HG03432 (cell line): ENCODE results near the gene GLRX5.

Source experiments
- ATAC-seq: cut with Tn5 transposase; IDR thresholded peaks from one replicate; pipeline ENCODE4 v1.9.1; 2021; ENCODE audit warnings: mild to moderate bottlenecking, moderate library complexity; ENCODE audit not compliant: unreplicated experiment

GLRX5 gene

GRCh38 chr14:95531969-95532368 lies 2.9 kb upstream of the GLRX5 start:
- no peak for ATAC-seq

GRCh38 chr14:95533391-95533821 lies 1.4 kb upstream of the GLRX5 start:
- no peak for ATAC-seq

- no peak for ATAC-seq
Measured at GRCh38 chr14:95533822-95534221, 1.0 kb upstream of the GLRX5 start.

- peak; percentile 4 for ATAC-seq
Measured at GRCh38 chr14:95535226-95536021, 574 bp downstream of the GLRX5 start.

- ATAC-seq, result no peak
Measured at GRCh38 chr14:95536036-95536593, 1.3 kb downstream of the GLRX5 start.

GRCh38 chr14:95536671-95537070 lies 1.8 kb downstream of the GLRX5 start:
- ATAC-seq, result no peak

GRCh38 chr14:95537298-95538089 lies 2.6 kb downstream of the GLRX5 start:
- no peak for ATAC-seq

GRCh38 chr14:95538801-95539509 lies 4.1 kb downstream of the GLRX5 start:
- ATAC-seq, result no peak

GRCh38 chr14:95540236-95540855 lies 5.5 kb downstream of the GLRX5 start:
- ATAC-seq, result no peak

- no peak for ATAC-seq
Measured at GRCh38 chr14:95541346-95541745, 6.5 kb downstream of the GLRX5 start.

- no peak for ATAC-seq
Measured at GRCh38 chr14:95541932-95542930, 7.4 kb downstream of the GLRX5 start.

- ATAC-seq, result no peak
Measured at GRCh38 chr14:95543021-95543420, 8.2 kb downstream of the GLRX5 start.

GRCh38 chr14:95544588-95544987 lies 9.7 kb downstream of the GLRX5 start:
- no peak for ATAC-seq

- ATAC-seq, result no peak
Measured at GRCh38 chr14:95545515-95546168, 10.8 kb downstream of the GLRX5 start.

- ATAC-seq, result no peak
Measured at GRCh38 chr14:95547272-95547625, 12.4 kb downstream of the GLRX5 start.

GRCh38 chr14:95547626-95548327 lies 12.9 kb downstream of the GLRX5 start:
- ATAC-seq, result no peak

GRCh38 chr14:95548328-95548929 lies 13.6 kb downstream of the GLRX5 start:
- no peak for ATAC-seq
